H9 (cell line): ENCODE measurements around the gene GATA6. TPM values are rescaled to one million over a fixed set of nuclear protein-coding genes. Genes with fewer than 3 reads are reported as not detected.

Experiments
- DNase-seq: peaks from one replicate; pipeline ENCODE4 v3.0.0-alpha.2; 2017
- H2AFZ ChIP-seq: one replicate; pipeline ENCODE4 v1.6.1; 2013; ENCODE audit warnings: mild to moderate bottlenecking, low read length, control low read depth, moderate library complexity
- H2AK5ac ChIP-seq: 2 replicates; pipeline ENCODE4 v1.6.1; 2013; ENCODE audit warnings: low read length, control low read depth, mixed read lengths; ENCODE audit not compliant: insufficient read length
- H2BK120ac ChIP-seq: one replicate; pipeline ENCODE4 v1.6.1; 2013; ENCODE audit warnings: low read depth, mild to moderate bottlenecking, low read length, control low read depth, inconsistent platforms; ENCODE audit not compliant: poor library complexity, severe bottlenecking
- H2BK12ac ChIP-seq: 2 replicates; pipeline ENCODE4 v1.6.1; 2013; ENCODE audit warnings: low read length, control low read depth, mixed read lengths, low read depth; ENCODE audit not compliant: insufficient read length
- H2BK15ac ChIP-seq: 2 replicates; pipeline ENCODE4 v1.6.1; 2013; ENCODE audit warnings: low read depth, low read length, control low read depth
- H2BK20ac ChIP-seq: one replicate; pipeline ENCODE4 v1.6.1; 2013; ENCODE audit warnings: low read depth, mild to moderate bottlenecking, low read length, control low read depth, inconsistent platforms; ENCODE audit not compliant: poor library complexity, severe bottlenecking
- H2BK5ac ChIP-seq: 2 replicates; pipeline ENCODE4 v1.6.1; 2013; ENCODE audit warnings: low read length, control low read depth, mixed read lengths; ENCODE audit not compliant: insufficient read length
- H3K14ac ChIP-seq: 2 replicates; pipeline ENCODE4 v1.6.1; 2013; ENCODE audit warnings: low read length, control low read depth; ENCODE audit not compliant: insufficient read depth
- H3K18ac ChIP-seq: 2 replicates; pipeline ENCODE4 v1.6.1; 2013; ENCODE audit warnings: low read depth, mild to moderate bottlenecking, mixed read lengths, low read length, control low read depth; ENCODE audit not compliant: insufficient read length
- H3K23ac ChIP-seq: 2 replicates; pipeline ENCODE4 v1.6.1; 2013; ENCODE audit warnings: low read length, control low read depth, mixed read lengths, low read depth; ENCODE audit not compliant: insufficient read length
- H3K23me2 ChIP-seq: 2 replicates; pipeline ENCODE4 v1.6.1; 2013; ENCODE audit warnings: low read depth, mild to moderate bottlenecking, mixed read lengths, low read length, control low read depth; ENCODE audit not compliant: insufficient read length, poor library complexity, severe bottlenecking
- H3K27ac ChIP-seq: 2 replicates; pipeline ENCODE4 v1.5.1; 2013; ENCODE audit warnings: low read length, control low read depth, mixed read lengths, low read depth; ENCODE audit not compliant: insufficient read length
- H3K27me3 ChIP-seq: 2 replicates; pipeline ENCODE4 v1.6.1; 2013; ENCODE audit warnings: low read length, control low read depth, inconsistent platforms; ENCODE audit not compliant: insufficient read depth
- H3K4ac ChIP-seq: 2 replicates; pipeline ENCODE4 v1.6.1; 2013; ENCODE audit warnings: low read depth, mild to moderate bottlenecking, control low read depth, inconsistent platforms, low read length, moderate library complexity
- H3K4me1 ChIP-seq: 2 replicates; pipeline ENCODE4 v1.6.1; 2013; ENCODE audit warnings: low read length, control low read depth, inconsistent platforms; ENCODE audit not compliant: insufficient read depth
- H3K4me2 ChIP-seq: 2 replicates; pipeline ENCODE4 v1.6.1; 2013; ENCODE audit warnings: low read length, control low read depth, mixed read lengths; ENCODE audit not compliant: insufficient read length, insufficient read depth
- H3K56ac ChIP-seq: 2 replicates; pipeline ENCODE4 v1.6.1; 2013; ENCODE audit warnings: low read depth, mild to moderate bottlenecking, mixed read lengths, low read length, control low read depth; ENCODE audit not compliant: insufficient read length
- H3K79me1 ChIP-seq: 2 replicates; pipeline ENCODE4 v1.6.1; 2013; ENCODE audit warnings: low read depth, mild to moderate bottlenecking, moderate library complexity, low read length, control low read depth, inconsistent platforms; ENCODE audit not compliant: insufficient read depth, poor library complexity, severe bottlenecking
- H3K79me2 ChIP-seq: 2 replicates; pipeline ENCODE4 v1.6.1; 2013; ENCODE audit warnings: low read length, control low read depth, inconsistent platforms; ENCODE audit not compliant: insufficient read depth
- H3K9ac ChIP-seq: 2 replicates; pipeline ENCODE4 v1.6.1; 2013; ENCODE audit warnings: low read length, control low read depth, mixed read lengths; ENCODE audit not compliant: insufficient read length; ENCODE audit errors: extremely low read depth
- H3K9me3 ChIP-seq: one replicate; pipeline ENCODE4 v1.6.1; 2013; ENCODE audit warnings: low read depth, low read length, inconsistent platforms; ENCODE audit not compliant: control insufficient read depth
- H3T11ph ChIP-seq: one replicate; pipeline ENCODE4 v1.6.1; 2013; ENCODE audit warnings: mild to moderate bottlenecking, low read length, control low read depth, inconsistent platforms
- H4K20me1 ChIP-seq: one replicate; pipeline ENCODE4 v1.6.1; 2013; ENCODE audit not compliant: control insufficient read depth, insufficient read length, insufficient read depth
- H4K5ac ChIP-seq: 2 replicates; pipeline ENCODE4 v1.6.1; 2013; ENCODE audit warnings: low read depth, mild to moderate bottlenecking, mixed read lengths, low read length, control low read depth; ENCODE audit not compliant: insufficient read length
- H4K8ac ChIP-seq: replicated peaks from 2 replicates; pipeline ENCODE4 v1.6.1; 2013; ENCODE audit warnings: low read length, control low read depth, mixed read lengths, low read depth; ENCODE audit not compliant: insufficient read length
- H4K91ac ChIP-seq: 2 replicates; pipeline ENCODE4 v1.6.1; 2013; ENCODE audit warnings: low read depth, mild to moderate bottlenecking, moderate library complexity, mixed read lengths, low read length, control low read depth; ENCODE audit not compliant: insufficient read length
- H3K27ac Mint-ChIP-seq, 3 experiments: 2 replicates in 2 of 3; 3 replicates in 1 of 3; pipeline ENCODE4 v1.8.0; 2020 to 2021; ENCODE audit warnings: mixed read lengths in 3 of 3, mild to moderate bottlenecking in 1 of 3, moderate library complexity in 1 of 3
- H3K27me3 Mint-ChIP-seq: 2 replicates; pipeline ENCODE4 v1.8.0; 2021; ENCODE audit warnings: low read depth, mild to moderate bottlenecking, moderate library complexity, mixed read lengths
- H3K36me3 Mint-ChIP-seq, 3 experiments: 2 replicates in 2 of 3; 3 replicates in 1 of 3; pipeline ENCODE4 v1.8.0; 2020 to 2021; ENCODE audit warnings: low read depth in 3 of 3, mixed read lengths in 3 of 3; ENCODE audit not compliant: insufficient read depth in 1 of 3
- H3K4me1 Mint-ChIP-seq, 2 experiments: 2 replicates each; pipeline ENCODE4 v1.8.0; 2020; ENCODE audit warnings: mixed read lengths in 2 of 2
- H3K4me3 Mint-ChIP-seq, 2 experiments: 2 replicates in 1 of 2; 3 replicates in 1 of 2; pipeline ENCODE4 v1.8.0; 2020 to 2021; ENCODE audit warnings: mild to moderate bottlenecking in 2 of 2, mixed read lengths in 2 of 2, moderate library complexity in 1 of 2
- H3K9me3 Mint-ChIP-seq, 2 experiments: 2 replicates in 1 of 2; 3 replicates in 1 of 2; pipeline ENCODE4 v1.8.0; 2020; ENCODE audit warnings: mild to moderate bottlenecking in 2 of 2, mixed read lengths in 2 of 2, moderate library complexity in 1 of 2
- WGBS: extraction: QIAGEN DNeasy Blood & Tissue Kit; methylation state at CpG from one replicate; pipeline ENCODE4 v1.1.7; 2013; ENCODE audit warnings: missing lambda C conversion rate, low lambda C conversion rate, mixed read lengths; ENCODE audit not compliant: insufficient read length; ENCODE audit errors: extremely low coverage; 5-methylcytosine and 5-hydroxymethylcytosine counted together
- total RNA-seq: library from RNA; stranded (reverse); gene quantifications from 2 replicates; pipeline ENCODE4 v1.2.1, GENCODE V29; 2021
- TF ChIP-seq, protein P1 (sequence below): fragments of 200-600 bp; sonication (generic); conservative IDR thresholded peaks from 3 replicates; pipeline ENCODE4 v1.8.0; 2021; ENCODE audit warnings: antibody characterized with exemption, mild to moderate bottlenecking

The GATA6 gene
- total RNA-seq, 1 experiment from 2014 or later = not detected

DNA sequence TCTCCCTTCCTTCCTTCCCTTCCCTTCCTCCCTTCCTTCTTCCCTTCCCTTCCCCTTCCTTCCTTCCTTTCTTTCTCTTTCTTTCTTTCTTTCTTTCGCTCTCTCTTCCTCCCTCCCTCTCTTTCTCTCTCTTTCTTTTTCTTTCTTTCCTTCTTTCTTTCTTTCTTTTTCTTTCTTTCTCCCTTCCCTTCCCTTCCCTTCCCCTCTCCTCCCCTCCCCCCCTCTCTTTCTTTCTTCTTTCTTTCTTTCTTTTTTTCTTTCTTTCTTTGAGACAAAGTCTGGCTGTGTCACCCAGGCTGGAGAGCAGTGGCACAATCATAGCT lies 34.8 kb downstream of the GATA6 start:
- WGBS = no CpG with 5 or more reads among the region's 1 CpG

More for the DNA sequence above, 34.8 kb downstream of the GATA6 start:
- no peak overlapping the region for H3K4me3 Mint-ChIP-seq
- H3K27ac ChIP-seq = no peak overlapping the region
- no peaks in the 10 kb centered on the region for H3K79me1 ChIP-seq
- H2BK120ac ChIP-seq = no peak overlapping the region
- no peaks in the 10 kb centered on the region for H3K27me3 ChIP-seq
- no peaks in the 10 kb centered on the region for H3K79me2 ChIP-seq
- no peak overlapping the region for H2BK12ac ChIP-seq
- H3K23ac ChIP-seq = no peak overlapping the region
- DNase-seq = no peak
- H3K36me3 Mint-ChIP-seq = no peaks in the 10 kb centered on the region
- H2BK5ac ChIP-seq = no peak overlapping the region
- no peak overlapping the region for H2BK20ac ChIP-seq
- no peak overlapping the region for H4K8ac ChIP-seq
- H3K9ac ChIP-seq = no peak overlapping the region
- H2BK15ac ChIP-seq = no peak overlapping the region
- H3K27ac Mint-ChIP-seq = no peak overlapping the region
- H3K18ac ChIP-seq = no peak overlapping the region
- H2AFZ ChIP-seq = no peak overlapping the region
- H3K27me3 Mint-ChIP-seq = peaks cover 36% of the 10 kb centered on the region
- no peak overlapping the region for H2AK5ac ChIP-seq
- H3K4ac ChIP-seq = no peak overlapping the region
- H3K4me1 Mint-ChIP-seq = no peaks in the 10 kb centered on the region
- H4K5ac ChIP-seq = no peak overlapping the region
- no peaks in the 10 kb centered on the region for H3K9me3 Mint-ChIP-seq
- no peaks in the 10 kb centered on the region for H3K4me1 ChIP-seq
- TF ChIP-seq, protein P1, sequence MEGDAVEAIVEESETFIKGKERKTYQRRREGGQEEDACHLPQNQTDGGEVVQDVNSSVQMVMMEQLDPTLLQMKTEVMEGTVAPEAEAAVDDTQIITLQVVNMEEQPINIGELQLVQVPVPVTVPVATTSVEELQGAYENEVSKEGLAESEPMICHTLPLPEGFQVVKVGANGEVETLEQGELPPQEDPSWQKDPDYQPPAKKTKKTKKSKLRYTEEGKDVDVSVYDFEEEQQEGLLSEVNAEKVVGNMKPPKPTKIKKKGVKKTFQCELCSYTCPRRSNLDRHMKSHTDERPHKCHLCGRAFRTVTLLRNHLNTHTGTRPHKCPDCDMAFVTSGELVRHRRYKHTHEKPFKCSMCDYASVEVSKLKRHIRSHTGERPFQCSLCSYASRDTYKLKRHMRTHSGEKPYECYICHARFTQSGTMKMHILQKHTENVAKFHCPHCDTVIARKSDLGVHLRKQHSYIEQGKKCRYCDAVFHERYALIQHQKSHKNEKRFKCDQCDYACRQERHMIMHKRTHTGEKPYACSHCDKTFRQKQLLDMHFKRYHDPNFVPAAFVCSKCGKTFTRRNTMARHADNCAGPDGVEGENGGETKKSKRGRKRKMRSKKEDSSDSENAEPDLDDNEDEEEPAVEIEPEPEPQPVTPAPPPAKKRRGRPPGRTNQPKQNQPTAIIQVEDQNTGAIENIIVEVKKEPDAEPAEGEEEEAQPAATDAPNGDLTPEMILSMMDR = no peak
- no peak overlapping the region for H3K14ac ChIP-seq
- no peaks in the 10 kb centered on the region for H4K20me1 ChIP-seq
- no peaks in the 10 kb centered on the region for H3K23me2 ChIP-seq
- H3K56ac ChIP-seq = no peak overlapping the region
- no peak overlapping the region for H3K4me2 ChIP-seq
- H3T11ph ChIP-seq = no peak overlapping the region
- no peaks in the 10 kb centered on the region for H3K9me3 ChIP-seq
- H4K91ac ChIP-seq = no peak overlapping the region
